PC-9 (cell line): ENCODE results near the gene AGAP1. TPM values are rescaled to one million over a fixed set of nuclear protein-coding genes. Genes with fewer than 3 reads are reported as not detected.

ENCODE experiments used
- BruUV-seq: library from RNA; stranded (reverse); fragments of 400-500 nt; replicated peaks from 2 replicates; lab custom pipeline; 2021; lab: Mats Ljungman, UMichigan
- CTCF ChIA-PET: fragments of 300-600 bp; sonication (Branson Sonifier 250); formaldehyde crosslinking; loops from one replicate; lab custom pipeline; 2022; ENCODE audit warnings: antibody characterized with exemption; lab: Charles Lee
- POLR2A ChIA-PET: fragments of 300-600 bp; sonication (Branson Sonifier 250); formaldehyde crosslinking; loops from one replicate; lab custom pipeline; 2022; ENCODE audit warnings: antibody characterized with exemption; ENCODE audit not compliant: unreplicated experiment; lab: Charles Lee
- DNase-seq, 2 experiments: peaks; one replicate each; pipeline versions ENCODE4 v3.0.0 to v3.0.0-alpha.2; 2015 to 2022; ENCODE audit warnings: mixed read lengths in 1 of 2
- H2AFZ ChIP-seq: fragments of 200-600 bp; sonication (generic); 2 replicates; pipeline ENCODE4 v1.8.1; 2017; ENCODE audit warnings: antibody characterized with exemption
- H3F3A ChIP-seq: fragments of 200-600 bp; sonication (generic); 2 replicates; pipeline ENCODE4 v1.8.1; 2017; ENCODE audit warnings: antibody characterized with exemption, mild to moderate bottlenecking, low read depth; ENCODE audit not compliant: insufficient read depth
- H3K27ac ChIP-seq: fragments of 200-600 bp; sonication (generic); 2 replicates; pipeline ENCODE4 v1.6.1; 2016; ENCODE audit warnings: mixed run types
- H3K27me3 ChIP-seq: fragments of 200-600 bp; sonication (generic); 2 replicates; pipeline ENCODE4 v1.6.1; 2016; ENCODE audit warnings: low read depth, mixed run types; ENCODE audit not compliant: insufficient read depth
- H3K36me3 ChIP-seq: fragments of 200-600 bp; sonication (generic); 2 replicates; pipeline ENCODE4 v1.6.1; 2016; ENCODE audit warnings: low read depth, mixed run types
- H3K4me1 ChIP-seq: fragments of 200-600 bp; sonication (generic); replicated peaks from 2 replicates; pipeline ENCODE4 v1.6.1; 2016; ENCODE audit warnings: mixed run types; ENCODE audit not compliant: insufficient read depth
- H3K4me2 ChIP-seq: fragments of 200-600 bp; sonication (generic); 2 replicates; pipeline ENCODE4 v1.6.1; 2017; ENCODE audit warnings: mixed run types
- H3K4me3 ChIP-seq: fragments of 200-600 bp; sonication (generic); 2 replicates; pipeline ENCODE4 v1.6.1; 2016; ENCODE audit warnings: mixed run types
- H3K79me2 ChIP-seq: fragments of 200-600 bp; sonication (generic); 2 replicates; pipeline ENCODE4 v1.6.1; 2017; ENCODE audit warnings: low read depth, mixed run types
- H3K9me2 ChIP-seq: fragments of 200-600 bp; sonication (generic); 2 replicates; pipeline ENCODE4 v1.8.1; 2017; ENCODE audit warnings: mild to moderate bottlenecking; ENCODE audit not compliant: insufficient read depth
- H3K9me3 ChIP-seq: fragments of 200-600 bp; sonication (generic); 2 replicates; pipeline ENCODE4 v1.8.1; 2016; ENCODE audit warnings: low read depth; ENCODE audit not compliant: insufficient read depth
- H4K20me1 ChIP-seq: fragments of 200-600 bp; sonication (generic); 2 replicates; pipeline ENCODE4 v1.8.1; 2017; ENCODE audit not compliant: insufficient read depth
- CTCF ChIP-seq: fragments of 200-600 bp; sonication (generic); conservative IDR thresholded peaks from 2 replicates; pipeline ENCODE4 v1.6.1; 2017; ENCODE audit warnings: mixed run types, antibody characterized with exemption, mild to moderate bottlenecking, moderate library complexity
- EZH2 ChIP-seq: fragments of 200-600 bp; sonication (generic); IDR thresholded peaks from 2 replicates; pipeline ENCODE4 v1.8.0; 2017; ENCODE audit warnings: antibody characterized with exemption, low read depth
- intact Hi-C: fragments of 100-400 bp; cut with micrococcal nuclease; formaldehyde crosslinking; loops from one replicate; pipeline ENCODE4 v1.10.0; 2022; ENCODE audit not compliant: unreplicated experiment
- total RNA-seq: library from RNA; stranded (reverse); gene quantifications from 2 replicates; pipeline ENCODE4 v1.2.3, GENCODE V29; 2021

The AGAP1 gene
- total RNA-seq, 1 experiment from 2014 or later, result 91.4 TPM

GRCh38 chr2:235978022-235978421 is 484.2 kb downstream of the AGAP1 start:
- H3K4me2 ChIP-seq, result no peak overlapping the region
- no peak for DNase-seq
- intact Hi-C loops, result no loop called here

GRCh38 chr2:235979037-235979436 is 485.2 kb downstream of the AGAP1 start:
- ChIA-PET POLR2A (no interaction called here), CTCF (no interaction called here)
- H3K36me3 ChIP-seq, result peaks cover 5% of the 10 kb centered on the region; the same call in 1 of the 2 replicates
- BruUV-seq, result no TSS peak
- no peak for DNase-seq
- no peaks in the 10 kb centered on the region for H3K27me3 ChIP-seq
- no peaks in the 10 kb centered on the region for H3K79me2 ChIP-seq
- H3K4me1 ChIP-seq, result no peaks in the 10 kb centered on the region
- H3K4me3 ChIP-seq, result no peak overlapping the region
- no peaks in the 10 kb centered on the region for H3F3A ChIP-seq
- peaks cover 12% of the 10 kb centered on the region for H4K20me1 ChIP-seq
- no peak overlapping the region for H2AFZ ChIP-seq
- intact Hi-C loops, result no loop called here
- TF ChIP-seq EZH2, result no peak
- no peak for TF ChIP-seq CTCF
- no peak overlapping the region for H3K4me2 ChIP-seq
- no peaks in the 10 kb centered on the region for H3K9me3 ChIP-seq
- H3K9me2 ChIP-seq, result no peaks in the 10 kb centered on the region
- H3K27ac ChIP-seq, result no peak overlapping the region

More at GRCh38 chr2:235978022-235978421, 484.2 kb downstream of the AGAP1 start:
- TF ChIP-seq CTCF (no peak), EZH2 (no peak)
- Histone ChIP-seq H3K9me2 (no peaks in the 10 kb centered on the region), H3K4me1 (no peaks in the 10 kb centered on the region), H3K4me3 (no peak overlapping the region), H3K79me2 (no peaks in the 10 kb centered on the region), H3K36me3 (peaks cover 5% of the 10 kb centered on the region; the same call in 1 of the 2 replicates), H3F3A (no peaks in the 10 kb centered on the region), H3K27ac (no peak overlapping the region), H3K9me3 (no peaks in the 10 kb centered on the region), H3K27me3 (no peaks in the 10 kb centered on the region), H4K20me1 (peaks cover 15% of the 10 kb centered on the region), H2AFZ (no peak overlapping the region)
- ChIA-PET POLR2A (no interaction called here), CTCF (no interaction called here)
- BruUV-seq, result no TSS peak

GRCh38 chr2:235979753-235980435 is 486.1 kb downstream of the AGAP1 start:
- Histone ChIP-seq H3K27me3 (no peaks in the 10 kb centered on the region), H2AFZ (no peak overlapping the region), H3K36me3 (0 out of 2 replicates have a peak, but pooled peaks cover 5% of the 10 kb centered on the region), H4K20me1 (peaks cover 9% of the 10 kb centered on the region; the same call in 1 of the 2 replicates), H3K79me2 (no peaks in the 10 kb centered on the region; the same call in 1 of the 2 replicates), H3K4me1 (no peaks in the 10 kb centered on the region), H3K4me2 (no peak overlapping the region), H3F3A (no peaks in the 10 kb centered on the region), H3K4me3 (no peak overlapping the region), H3K27ac (no peak overlapping the region), H3K9me2 (no peaks in the 10 kb centered on the region), H3K9me3 (no peaks in the 10 kb centered on the region)
- CTCF ChIA-PET, result no interaction called here
- POLR2A ChIA-PET, result no interaction called here
- TF ChIP-seq EZH2 (no peak), CTCF (no peak)
- no TSS peak for BruUV-seq
- DNase-seq, result no peak
- intact Hi-C loops, result no loop called here
